ENCODE measurements around the gene RBMS3.

DNA sequence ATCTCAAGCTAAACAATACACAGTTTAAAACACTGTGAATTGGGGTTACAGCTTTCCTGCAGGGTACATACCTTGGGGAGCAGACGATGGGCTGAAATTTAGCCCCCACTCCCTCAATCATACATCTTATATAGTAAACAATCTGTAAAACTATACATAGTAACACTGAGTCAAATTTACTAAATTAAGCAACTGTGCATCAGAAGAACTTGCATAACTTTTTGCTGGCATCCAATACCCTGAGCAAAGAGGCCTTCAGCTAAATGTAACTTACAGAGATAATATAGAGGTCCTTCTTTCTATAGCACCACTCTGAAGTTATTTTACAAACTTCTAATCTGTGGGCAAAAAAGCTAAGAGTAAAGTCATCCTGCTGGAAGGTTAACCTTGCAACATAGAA, 721.9 kb downstream of the RBMS3 start:
- TF ChIP-seq CTCF (IDR thresholded peaks at IDR 0.05) (no peak), EZH2 (IDR thresholded peaks at IDR 0.05) (no peak)
